Urinary bladder (tissue), 4 donors: ENCODE measurements around the gene TMEM18. TPM values are rescaled to one million over a fixed set of nuclear protein-coding genes. Genes with fewer than 3 reads are reported as not detected.

Source experiments
- DNase-seq: peaks from one replicate; pipeline ENCODE4 v3.0.0-alpha.2; 2015; ENCODE audit errors: extremely low spot score
- H3K27ac ChIP-seq: one replicate; pipeline ENCODE4 v1.5.1; 2013; ENCODE audit warnings: low read depth, mild to moderate bottlenecking, moderate library complexity
- H3K36me3 ChIP-seq: one replicate; pipeline ENCODE4 v1.6.1; 2013; ENCODE audit warnings: mild to moderate bottlenecking, moderate library complexity; ENCODE audit not compliant: insufficient read depth
- H3K4me1 ChIP-seq: one replicate; pipeline ENCODE4 v1.6.1; 2013; ENCODE audit warnings: mild to moderate bottlenecking, moderate library complexity; ENCODE audit not compliant: insufficient read depth
- H3K4me3 ChIP-seq: one replicate; pipeline ENCODE4 v1.5.1; 2013; ENCODE audit warnings: low read depth, low read length
- WGBS: extraction: QIAGEN DNeasy Blood & Tissue Kit; methylation state at CpG from one replicate; pipeline ENCODE4 v1.1.7; 2013; 5-methylcytosine and 5-hydroxymethylcytosine counted together
- polyA plus RNA-seq: library from polyadenylated mRNA; stranded (reverse); fragments of 200-250 nt; gene quantifications from one replicate; pipeline ENCODE4 v1.2.3, GENCODE V29; 2013
- total RNA-seq: library from RNA; depleted of rRNA; stranded (reverse); fragments of >200 nt; gene quantifications from one replicate; pipeline ENCODE4 v1.2.3, GENCODE V29; 2014
- donor health status: healthy with polysubstance abuse.
- donor health status: healthy.

The TMEM18 gene
- 22.2 TPM for total RNA-seq
- 30.7 TPM for polyA plus RNA-seq

- Histone ChIP-seq H3K36me3 (no peaks in the 10 kb centered on the region), H3K27ac (peak within 1 kb of the TSS; percentile 99), H3K4me3 (peak within 1 kb of the TSS; percentile 55), H3K4me1 (peaks cover 1% of the 10 kb centered on the region)
- under 1% methylated on average over 68 of the region's 68 CpGs for WGBS
- DNase-seq = peak; percentile 98
Observed at GRCh38 chr2:677056-677958, at the start of gene TMEM18. TSS of gene TMEM18 (minus strand) at chr2:677406. CDS start at chr2:677345, 61 bp downstream.

- 69% methylated on average over 4 of the region's 4 CpGs for WGBS
- Histone ChIP-seq H3K4me1 (no peaks in the 10 kb centered on the region), H3K36me3 (no peaks in the 10 kb centered on the region), H3K27ac (no peak overlapping the region), H3K4me3 (no peak overlapping the region)
- no peak for DNase-seq
Observed at GRCh38 chr2:726169-726568, 49.0 kb upstream of the TMEM18 start.

GRCh38 chr2:725468-725867 is 48.3 kb upstream of the TMEM18 start:
- no peaks in the 10 kb centered on the region for H3K36me3 ChIP-seq
- H3K27ac ChIP-seq = no peak overlapping the region
- H3K4me1 ChIP-seq = no peaks in the 10 kb centered on the region
- no peak overlapping the region for H3K4me3 ChIP-seq
- DNase-seq = no peak
- WGBS = 90% methylated on average over 4 of the region's 4 CpGs

GRCh38 chr2:723761-724160 is 46.6 kb upstream of the TMEM18 start:
- Histone ChIP-seq H3K4me1 (no peaks in the 10 kb centered on the region), H3K36me3 (no peaks in the 10 kb centered on the region), H3K4me3 (no peak overlapping the region), H3K27ac (no peak overlapping the region)
- WGBS = 71% methylated on average over 5 of the region's 5 CpGs
- no peak for DNase-seq

- H3K4me1 ChIP-seq = no peaks in the 10 kb centered on the region
- no peak for DNase-seq
- WGBS = 90% methylated on average over 21 of the region's 21 CpGs
- no peak overlapping the region for H3K27ac ChIP-seq
- no peak overlapping the region for H3K4me3 ChIP-seq
- no peaks in the 10 kb centered on the region for H3K36me3 ChIP-seq
Observed at GRCh38 chr2:720842-721241, 43.6 kb upstream of the TMEM18 start.

- H3K4me1 ChIP-seq = no peaks in the 10 kb centered on the region
- no peak for DNase-seq
- no peaks in the 10 kb centered on the region for H3K36me3 ChIP-seq
- WGBS = 61% methylated on average over 9 of the region's 9 CpGs
- H3K4me3 ChIP-seq = no peak overlapping the region
- no peak overlapping the region for H3K27ac ChIP-seq
Observed at GRCh38 chr2:719734-720133, 42.5 kb upstream of the TMEM18 start.

- no peaks in the 10 kb centered on the region for H3K4me1 ChIP-seq
- H3K36me3 ChIP-seq = no peaks in the 10 kb centered on the region
- no peak overlapping the region for H3K27ac ChIP-seq
- no peak for DNase-seq
- H3K4me3 ChIP-seq = no peak overlapping the region
Observed at GRCh38 chr2:719191-719590, 42.0 kb upstream of the TMEM18 start.

- Histone ChIP-seq H3K36me3 (no peaks in the 10 kb centered on the region), H3K27ac (no peak overlapping the region), H3K4me1 (no peaks in the 10 kb centered on the region), H3K4me3 (no peak overlapping the region)
- DNase-seq = no peak
- WGBS = 91% methylated on average over 5 of the region's 5 CpGs
Observed at GRCh38 chr2:717661-718060, 40.5 kb upstream of the TMEM18 start.

- Histone ChIP-seq H3K4me1 (no peaks in the 10 kb centered on the region), H3K27ac (no peak overlapping the region), H3K36me3 (no peaks in the 10 kb centered on the region), H3K4me3 (no peak overlapping the region)
- DNase-seq = no peak
- WGBS = 46% methylated on average over 18 of the region's 18 CpGs
Observed at GRCh38 chr2:715854-716560, 38.8 kb upstream of the TMEM18 start.

- no peaks in the 10 kb centered on the region for H3K36me3 ChIP-seq
- no peak overlapping the region for H3K4me3 ChIP-seq
- no peaks in the 10 kb centered on the region for H3K4me1 ChIP-seq
- no peak for DNase-seq
- WGBS = 60% methylated on average over 2 of the region's 2 CpGs
- H3K27ac ChIP-seq = no peak overlapping the region
Observed at GRCh38 chr2:715038-715437, 37.8 kb upstream of the TMEM18 start.

GRCh38 chr2:714005-714741 is 37.0 kb upstream of the TMEM18 start:
- Histone ChIP-seq H3K4me1 (no peaks in the 10 kb centered on the region), H3K27ac (no peak overlapping the region), H3K4me3 (no peak overlapping the region), H3K36me3 (no peaks in the 10 kb centered on the region)
- WGBS = 59% methylated on average over 17 of the region's 17 CpGs
- no peak for DNase-seq

GRCh38 chr2:710867-711665 is 33.9 kb upstream of the TMEM18 start:
- no peak for DNase-seq
- H3K27ac ChIP-seq = no peak overlapping the region
- 65% methylated on average over 5 of the region's 5 CpGs for WGBS
- no peaks in the 10 kb centered on the region for H3K4me1 ChIP-seq
- no peak overlapping the region for H3K4me3 ChIP-seq
- H3K36me3 ChIP-seq = no peaks in the 10 kb centered on the region

- WGBS = 66% methylated on average over 23 of the region's 23 CpGs
- H3K4me3 ChIP-seq = no peak overlapping the region
- no peaks in the 10 kb centered on the region for H3K36me3 ChIP-seq
- DNase-seq = no peak
- H3K27ac ChIP-seq = no peak overlapping the region
- H3K4me1 ChIP-seq = no peaks in the 10 kb centered on the region
Observed at GRCh38 chr2:709138-709765, 32.0 kb upstream of the TMEM18 start.
